SJSA1 (cell line): Measurements from ENCODE around the gene SELENOP. TPM values are rescaled to one million over a fixed set of nuclear protein-coding genes. Genes with fewer than 3 reads are reported as not detected.

Source experiments
- DNase-seq, 2 experiments: peaks; one replicate each; pipeline ENCODE4 v3.0.0-alpha.2; 2015 to 2020; ENCODE audit warnings: low spot score in 2 of 2, low read depth in 1 of 2
- H3K27ac ChIP-seq: fragments of 250-450 bp; sonication (Bioruptor Pico); 2 replicates; pipeline ENCODE4 v1.5.1; 2020; ENCODE audit warnings: mild to moderate bottlenecking, moderate library complexity
- H3K27me3 ChIP-seq: fragments of 250-450 bp; sonication (Bioruptor Pico); replicated peaks from 2 replicates; pipeline ENCODE4 v1.5.1; 2020; ENCODE audit warnings: mild to moderate bottlenecking, moderate library complexity
- H3K36me3 ChIP-seq: fragments of 250-450 bp; sonication (Bioruptor Pico); 2 replicates; pipeline ENCODE4 v1.5.1; 2020; ENCODE audit warnings: mild to moderate bottlenecking
- H3K4me1 ChIP-seq: fragments of 250-450 bp; sonication (Bioruptor Pico); replicated peaks from 2 replicates; pipeline ENCODE4 v1.6.1; 2021; ENCODE audit warnings: mild to moderate bottlenecking
- H3K4me3 ChIP-seq: fragments of 250-450 bp; sonication (Bioruptor Pico); 2 replicates; pipeline ENCODE4 v1.5.1; 2020; ENCODE audit warnings: mild to moderate bottlenecking
- H3K9me3 ChIP-seq: fragments of 250-450 bp; sonication (Bioruptor Pico); replicated peaks from 2 replicates; pipeline ENCODE4 v1.5.1; 2020; ENCODE audit warnings: mild to moderate bottlenecking
- total RNA-seq: library from RNA; depleted of rRNA; stranded (reverse); fragments of >200 nt; shearing (Covaris generic); gene quantifications from 2 replicates; pipeline ENCODE4 v1.2.3, GENCODE V29; 2014

The SELENOP gene
- total RNA-seq, 1 experiment from 2014 or later, result 0.76 TPM

DNA sequence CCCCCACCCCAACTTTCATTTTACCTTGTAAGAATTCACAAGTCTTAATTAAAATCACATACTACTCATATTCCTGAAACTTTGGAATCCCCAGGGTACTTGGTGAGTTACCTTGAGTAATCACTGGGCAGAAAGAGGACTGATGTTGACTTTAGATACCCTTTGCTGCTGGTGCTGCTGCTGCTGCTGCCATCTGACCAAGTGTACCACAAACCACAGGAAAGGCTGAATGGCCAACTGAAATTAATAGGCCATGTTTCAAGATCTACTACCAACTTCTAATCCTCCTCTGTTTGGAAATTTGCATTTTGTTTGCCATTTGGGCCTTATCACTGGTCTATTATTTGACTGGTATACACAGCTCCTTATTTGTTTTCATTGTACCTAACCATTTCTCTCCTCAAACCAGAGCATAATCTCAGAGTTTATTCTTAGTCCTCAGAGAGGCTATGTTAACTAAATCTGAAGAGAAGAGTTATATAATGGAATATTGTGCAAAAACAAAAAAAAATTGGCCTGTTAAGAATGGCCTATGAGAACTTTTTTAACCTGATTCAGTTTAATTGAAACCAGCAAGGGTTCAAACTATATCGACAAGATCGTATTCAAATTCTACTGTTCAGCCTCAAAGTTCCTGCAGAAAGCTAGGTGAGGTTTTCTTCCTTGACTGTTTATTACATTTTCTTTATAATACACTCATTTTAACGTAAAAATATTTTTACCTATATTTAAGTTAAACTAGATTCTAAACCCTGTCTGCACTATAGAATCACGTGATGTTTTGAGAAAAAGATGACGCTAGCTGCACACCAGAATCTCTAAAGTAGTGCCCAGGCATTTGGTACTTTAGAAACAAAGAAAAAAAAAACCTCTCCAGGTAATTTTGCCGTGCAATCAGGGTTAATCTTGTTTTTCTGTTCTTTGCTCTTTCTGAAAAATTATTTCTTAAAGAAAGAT is 13.1 kb downstream of the SELENOP start:
- no peak for DNase-seq

DNA sequence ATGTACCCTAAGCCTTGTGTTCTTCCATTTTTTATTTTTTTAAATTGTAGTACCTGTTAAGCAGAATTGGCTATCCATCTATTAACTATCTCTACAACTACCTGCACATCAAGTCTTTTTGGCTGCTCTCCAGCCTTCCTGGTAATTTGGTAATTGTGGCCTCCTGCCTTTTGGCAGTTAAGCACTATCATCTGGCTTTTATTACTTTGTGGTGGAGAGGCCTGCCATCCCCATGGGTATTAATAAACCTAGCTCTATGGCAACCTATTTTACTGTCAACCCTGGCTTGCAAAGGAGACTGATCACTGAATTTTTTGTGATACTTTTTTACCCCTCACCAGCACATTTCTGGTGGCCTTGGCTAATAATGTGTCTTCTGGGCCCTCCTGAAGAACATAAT is 20.5 kb downstream of the SELENOP start:
- H3K4me1 ChIP-seq, result no peaks in the 10 kb centered on the region
- H3K36me3 ChIP-seq, result no peaks in the 10 kb centered on the region
- H3K27me3 ChIP-seq, result no peaks in the 10 kb centered on the region
- no peak overlapping the region for H3K4me3 ChIP-seq
- no peak for DNase-seq
- no peak overlapping the region for H3K27ac ChIP-seq
- H3K9me3 ChIP-seq, result no peaks in the 10 kb centered on the region

More for the DNA sequence above, 13.1 kb downstream of the SELENOP start:
- Histone ChIP-seq H3K4me1 (no peaks in the 10 kb centered on the region), H3K9me3 (no peaks in the 10 kb centered on the region), H3K36me3 (no peaks in the 10 kb centered on the region), H3K4me3 (no peak overlapping the region), H3K27me3 (peaks cover 4% of the 10 kb centered on the region; the same call in 1 of the 2 replicates), H3K27ac (no peak overlapping the region)

- no peak overlapping the region for H3K4me3 ChIP-seq
- H3K9me3 ChIP-seq, result no peaks in the 10 kb centered on the region
- no peak for DNase-seq
- no peaks in the 10 kb centered on the region for H3K36me3 ChIP-seq
- no peaks in the 10 kb centered on the region for H3K27me3 ChIP-seq
- no peaks in the 10 kb centered on the region for H3K4me1 ChIP-seq
- H3K27ac ChIP-seq, result no peak overlapping the region
These were observed 23.8 kb downstream of the SELENOP start for GRCh38 chr5:42787845-42788244.

DNA sequence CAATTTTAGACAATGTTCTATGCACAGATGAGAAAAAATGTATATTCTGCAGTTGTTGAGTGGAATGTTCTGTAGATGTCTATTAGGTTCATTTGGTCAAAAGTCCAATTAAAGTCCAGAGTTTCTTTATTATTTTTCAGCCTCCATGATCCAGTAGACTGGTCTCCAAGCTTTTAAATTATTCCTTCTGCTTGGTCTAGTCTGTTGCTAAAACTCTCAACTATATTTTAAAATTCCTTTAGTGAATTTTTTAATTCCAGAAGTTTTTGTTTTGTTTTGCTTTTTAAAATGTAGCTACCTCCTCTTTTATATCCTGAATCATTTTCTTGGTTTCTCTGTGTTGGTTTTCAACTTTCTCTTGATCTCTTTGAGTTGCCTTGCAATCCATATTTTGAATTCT is 24.6 kb downstream of the SELENOP start:
- no peak for DNase-seq
- Histone ChIP-seq H3K27me3 (no peaks in the 10 kb centered on the region), H3K36me3 (no peaks in the 10 kb centered on the region), H3K9me3 (no peaks in the 10 kb centered on the region), H3K4me1 (no peaks in the 10 kb centered on the region), H3K4me3 (no peak overlapping the region), H3K27ac (no peak overlapping the region)

GRCh38 chr5:42785756-42786155 is 25.9 kb downstream of the SELENOP start:
- Histone ChIP-seq H3K4me1 (no peaks in the 10 kb centered on the region), H3K9me3 (no peaks in the 10 kb centered on the region), H3K4me3 (no peak overlapping the region), H3K27me3 (no peaks in the 10 kb centered on the region), H3K27ac (no peak overlapping the region), H3K36me3 (no peaks in the 10 kb centered on the region)
- no peak for DNase-seq

DNA sequence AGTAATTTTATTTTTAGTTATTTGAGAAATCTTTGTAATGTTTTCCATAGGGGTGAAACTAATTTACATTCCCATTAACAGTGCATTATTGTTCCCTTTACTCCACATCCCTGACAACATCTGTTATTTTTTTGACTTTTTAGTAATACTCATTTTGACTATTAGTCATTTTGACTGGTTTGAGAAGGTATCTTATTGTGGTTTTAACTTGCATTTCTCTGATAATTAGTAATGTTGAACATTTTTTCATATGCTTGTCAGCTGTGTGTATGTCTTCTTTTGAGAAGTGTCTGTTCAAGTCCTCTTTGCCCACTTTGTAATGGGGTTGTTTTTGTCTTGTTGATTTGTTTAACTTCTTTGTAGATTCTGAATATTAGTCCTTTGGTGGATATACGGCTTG is 27.6 kb downstream of the SELENOP start:
- H3K27me3 ChIP-seq, result no peaks in the 10 kb centered on the region
- no peaks in the 10 kb centered on the region for H3K4me1 ChIP-seq
- H3K4me3 ChIP-seq, result no peak overlapping the region
- no peaks in the 10 kb centered on the region for H3K9me3 ChIP-seq
- no peak for DNase-seq
- H3K27ac ChIP-seq, result no peak overlapping the region
- H3K36me3 ChIP-seq, result no peaks in the 10 kb centered on the region

DNA sequence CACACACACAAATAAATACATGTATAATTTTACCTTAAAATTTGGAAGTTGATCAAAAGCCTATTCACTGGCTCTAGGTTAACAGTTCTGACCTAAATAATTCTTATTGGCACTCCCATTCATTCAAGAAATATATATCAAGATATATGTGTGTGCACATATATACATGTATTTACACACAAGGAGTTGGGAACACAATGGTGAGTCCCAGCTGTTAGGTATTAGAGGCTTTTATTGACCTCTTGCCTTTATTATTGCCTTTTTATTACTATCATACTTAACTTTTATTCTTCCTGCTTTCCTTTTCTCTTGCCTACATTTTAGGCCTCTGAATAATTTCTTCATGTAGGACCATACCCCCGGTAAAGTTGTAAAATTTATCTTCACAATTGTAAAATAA is 30.1 kb downstream of the SELENOP start:
- H3K9me3 ChIP-seq, result no peaks in the 10 kb centered on the region
- no peaks in the 10 kb centered on the region for H3K4me1 ChIP-seq
- H3K36me3 ChIP-seq, result no peaks in the 10 kb centered on the region
- no peak overlapping the region for H3K4me3 ChIP-seq
- H3K27ac ChIP-seq, result no peak overlapping the region
- no peak for DNase-seq
- no peaks in the 10 kb centered on the region for H3K27me3 ChIP-seq

GRCh38 chr5:42779083-42779482 is 32.6 kb downstream of the SELENOP start:
- H3K36me3 ChIP-seq, result no peaks in the 10 kb centered on the region
- DNase-seq, result no peak
- no peaks in the 10 kb centered on the region for H3K9me3 ChIP-seq
- H3K27me3 ChIP-seq, result no peaks in the 10 kb centered on the region
- H3K27ac ChIP-seq, result no peak overlapping the region
- H3K4me1 ChIP-seq, result no peaks in the 10 kb centered on the region
- H3K4me3 ChIP-seq, result no peak overlapping the region

GRCh38 chr5:42772265-42772993 is 39.3 kb downstream of the SELENOP start:
- no peaks in the 10 kb centered on the region for H3K4me1 ChIP-seq
- H3K4me3 ChIP-seq, result no peak overlapping the region
- no peak for DNase-seq
- H3K36me3 ChIP-seq, result no peaks in the 10 kb centered on the region
- H3K27ac ChIP-seq, result no peak overlapping the region
- no peaks in the 10 kb centered on the region for H3K9me3 ChIP-seq
- H3K27me3 ChIP-seq, result no peaks in the 10 kb centered on the region

DNA sequence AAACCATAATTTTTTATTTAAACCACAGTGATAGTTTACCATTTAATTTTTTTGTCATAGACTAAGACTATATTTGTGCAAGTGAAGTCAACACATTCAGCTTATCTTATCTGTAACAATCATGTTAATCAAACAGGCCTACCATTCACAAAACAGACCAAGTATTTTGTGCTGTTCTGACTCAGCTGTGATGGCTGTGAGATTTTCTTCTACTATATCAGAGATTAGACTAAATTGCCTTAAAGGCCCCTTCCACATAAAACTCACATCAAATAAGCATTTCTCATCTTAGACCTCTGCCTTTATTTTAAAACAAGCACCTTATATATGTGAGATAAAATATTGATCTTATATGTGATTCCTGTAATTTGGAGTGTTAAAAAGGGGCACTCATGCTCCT is 41.7 kb downstream of the SELENOP start:
- Histone ChIP-seq H3K4me1 (no peaks in the 10 kb centered on the region), H3K4me3 (no peak overlapping the region), H3K27me3 (no peaks in the 10 kb centered on the region), H3K9me3 (no peaks in the 10 kb centered on the region), H3K36me3 (no peaks in the 10 kb centered on the region), H3K27ac (no peak overlapping the region)
- no peak for DNase-seq

- Histone ChIP-seq H3K27ac (no peak overlapping the region), H3K9me3 (no peaks in the 10 kb centered on the region), H3K27me3 (no peaks in the 10 kb centered on the region), H3K36me3 (no peaks in the 10 kb centered on the region), H3K4me1 (no peaks in the 10 kb centered on the region), H3K4me3 (no peak overlapping the region)
- no peak for DNase-seq
These were observed 43.6 kb downstream of the SELENOP start for GRCh38 chr5:42768106-42768504.

- no peaks in the 10 kb centered on the region for H3K27me3 ChIP-seq
- DNase-seq, result no peak
- H3K4me3 ChIP-seq, result no peak overlapping the region
- no peaks in the 10 kb centered on the region for H3K4me1 ChIP-seq
- no peak overlapping the region for H3K27ac ChIP-seq
- H3K36me3 ChIP-seq, result no peaks in the 10 kb centered on the region
- H3K9me3 ChIP-seq, result no peaks in the 10 kb centered on the region
These were observed 44.1 kb downstream of the SELENOP start for GRCh38 chr5:42767491-42768105.

DNA sequence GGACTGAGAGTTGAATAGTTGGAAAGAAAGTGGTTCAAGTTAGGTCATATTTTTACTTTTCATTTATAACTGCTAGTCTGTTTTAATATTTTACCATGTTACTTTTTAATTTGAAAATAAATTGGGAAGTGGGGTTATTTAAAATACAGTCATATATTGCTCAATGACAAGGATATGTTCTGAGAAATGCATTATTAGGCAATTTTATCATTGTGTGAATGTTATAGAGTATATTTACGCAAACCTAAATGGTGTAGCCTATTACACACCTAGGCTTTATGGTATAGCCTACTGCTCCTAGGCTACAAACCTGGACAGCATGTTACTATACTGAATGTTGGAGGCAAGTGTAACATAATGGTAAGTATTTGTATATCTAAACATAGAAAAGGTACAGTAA is 49.9 kb downstream of the SELENOP start:
- no peak for DNase-seq
- Histone ChIP-seq H3K36me3 (no peaks in the 10 kb centered on the region), H3K4me3 (no peak overlapping the region), H3K4me1 (no peaks in the 10 kb centered on the region), H3K27me3 (no peaks in the 10 kb centered on the region), H3K9me3 (no peaks in the 10 kb centered on the region), H3K27ac (no peak overlapping the region)

DNA sequence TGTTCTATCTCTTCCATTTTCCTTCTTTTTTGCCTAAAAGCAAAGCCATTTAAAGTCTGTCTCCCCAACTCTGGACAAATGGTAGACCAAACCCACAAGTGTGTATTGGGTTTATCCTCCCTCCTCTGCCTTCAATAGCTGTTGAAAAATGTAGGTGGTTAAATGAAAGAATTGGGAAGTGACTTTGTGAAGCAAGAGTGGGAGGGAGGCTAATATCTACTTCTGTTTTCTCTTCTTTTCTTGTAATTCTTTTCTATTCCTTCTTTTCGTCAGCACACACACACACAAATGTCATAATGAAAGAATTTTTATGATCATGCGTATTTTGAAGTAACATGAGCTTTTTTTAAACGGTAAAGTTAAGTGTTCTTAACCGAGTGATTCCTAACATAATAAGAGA is 51.3 kb downstream of the SELENOP start:
- no peaks in the 10 kb centered on the region for H3K4me1 ChIP-seq
- H3K27me3 ChIP-seq, result no peaks in the 10 kb centered on the region
- no peaks in the 10 kb centered on the region for H3K9me3 ChIP-seq
- DNase-seq, result no peak
- no peak overlapping the region for H3K27ac ChIP-seq
- H3K4me3 ChIP-seq, result no peak overlapping the region
- no peaks in the 10 kb centered on the region for H3K36me3 ChIP-seq
